ENCODE data around the gene FAM181A.
A peak's percentile ranks its signal among the peaks of the same experiment; 100 is the strongest.

The FAM181A gene

GRCh38 chr14:93905623-93906022 lies 21.5 kb upstream of the FAM181A start:
- DNase-seq = no peak

DNA sequence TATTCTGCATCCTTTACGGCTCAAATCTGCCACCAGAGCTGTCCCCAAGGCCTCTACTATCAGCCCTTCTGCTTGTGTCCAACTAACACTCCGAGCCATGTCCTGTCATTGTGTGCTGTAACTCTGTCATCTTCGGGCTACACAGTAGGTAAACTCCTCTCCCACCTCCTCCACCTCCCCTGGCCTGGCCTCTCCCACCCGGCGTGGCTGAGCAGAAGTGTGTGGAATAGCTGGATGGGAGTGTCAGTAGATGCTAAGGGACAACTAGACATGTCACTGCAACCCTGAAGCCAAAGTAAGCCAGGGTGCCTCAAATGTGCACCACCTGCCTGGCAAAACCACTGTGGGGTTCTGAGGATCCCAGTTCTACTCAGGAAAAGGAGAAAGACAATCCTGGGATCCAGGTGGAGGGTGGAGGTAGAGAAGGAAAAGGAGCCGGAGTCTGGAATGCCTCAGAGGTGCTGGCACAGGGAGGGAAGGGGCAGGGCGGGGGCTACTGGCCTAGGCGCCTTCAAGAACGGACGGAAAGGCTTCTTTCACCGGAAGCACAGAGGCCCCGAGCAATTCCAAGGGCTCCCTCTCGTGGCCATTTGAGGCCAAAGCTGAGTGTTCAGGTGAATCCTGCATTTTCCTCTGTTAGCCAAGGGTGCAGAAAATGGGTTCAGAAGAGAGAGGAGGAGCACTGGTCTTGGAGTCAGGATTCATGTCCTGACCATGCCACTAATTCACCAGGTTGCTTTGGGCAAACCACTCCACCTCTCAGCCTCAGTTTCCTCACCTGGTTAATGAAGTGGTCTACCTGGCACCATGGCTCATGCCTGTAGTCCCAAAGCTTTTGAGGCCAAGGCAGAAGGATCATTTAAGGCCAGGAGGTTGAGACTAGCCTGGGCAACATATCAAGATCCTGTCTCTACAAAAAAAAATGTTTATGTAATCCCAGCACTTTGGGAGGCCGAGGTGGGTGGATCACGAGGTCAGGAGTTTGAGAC lies 20.5 kb upstream of the FAM181A start:
- peak; percentile 75 for DNase-seq

DNA sequence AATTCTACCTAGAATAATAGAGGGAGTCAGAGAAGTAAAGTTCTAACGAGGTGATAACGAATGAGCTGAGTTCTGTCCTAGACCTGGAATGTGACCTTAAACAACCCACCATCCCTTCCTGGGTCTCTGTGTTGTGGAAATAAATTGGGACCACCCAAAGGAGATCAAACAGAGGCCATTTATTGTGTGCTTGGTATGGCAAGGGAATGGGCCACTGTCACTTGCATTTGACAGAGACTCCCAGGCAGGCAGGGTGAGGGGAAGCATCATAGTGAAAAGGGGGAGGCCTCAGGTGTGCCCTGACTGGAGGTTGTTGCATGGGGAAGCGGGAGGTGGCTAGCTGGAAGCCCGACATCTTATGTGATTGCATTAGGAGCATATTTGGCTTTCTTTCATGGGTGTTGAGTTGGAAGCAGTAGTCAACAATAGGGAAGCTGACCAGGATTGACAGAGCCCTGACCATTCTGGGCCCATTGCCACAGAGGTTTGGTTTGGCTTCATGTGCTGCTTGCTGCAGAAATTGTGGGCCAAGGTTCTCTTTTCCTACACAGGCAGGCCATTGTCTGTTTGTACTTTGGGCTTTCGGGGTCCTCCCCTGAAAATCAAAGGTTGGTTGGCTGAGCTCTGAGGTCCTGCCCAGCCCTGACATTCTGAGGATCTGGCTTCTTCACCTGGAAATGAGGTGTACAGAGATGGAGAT lies 17.6 kb upstream of the FAM181A start:
- DNase-seq = no peak

DNA sequence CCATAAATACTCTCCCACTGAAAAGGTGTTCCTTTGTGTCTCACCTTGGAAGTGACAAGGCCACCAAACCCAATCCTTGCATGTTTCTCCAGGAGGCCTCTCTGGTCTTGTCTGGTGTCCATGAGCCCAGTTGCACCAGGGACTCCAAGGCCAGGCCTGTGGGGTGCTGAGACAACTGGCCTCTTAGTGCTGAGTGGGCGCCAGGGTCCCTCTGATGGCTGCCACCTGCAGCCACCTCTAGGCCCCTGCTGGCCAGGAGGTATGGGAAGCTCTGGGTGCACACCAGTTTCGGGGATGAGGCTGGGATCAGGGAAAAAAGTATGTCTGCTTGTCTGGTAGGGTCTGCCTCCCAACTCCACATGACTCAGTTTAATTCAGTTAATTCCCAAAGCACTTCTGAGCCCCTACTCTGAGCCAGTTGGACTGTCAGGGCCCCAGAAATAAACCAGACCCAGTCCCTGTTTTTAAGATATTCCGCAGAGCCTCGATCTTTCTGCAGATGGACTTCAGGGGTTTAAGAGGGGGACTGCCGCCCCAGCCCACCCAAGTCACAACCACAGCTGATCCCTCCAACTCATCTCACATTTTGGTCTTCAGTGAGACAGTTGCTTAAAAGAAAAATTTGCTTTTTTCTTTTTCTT lies 15.0 kb upstream of the FAM181A start:
- no peak for DNase-seq

DNA sequence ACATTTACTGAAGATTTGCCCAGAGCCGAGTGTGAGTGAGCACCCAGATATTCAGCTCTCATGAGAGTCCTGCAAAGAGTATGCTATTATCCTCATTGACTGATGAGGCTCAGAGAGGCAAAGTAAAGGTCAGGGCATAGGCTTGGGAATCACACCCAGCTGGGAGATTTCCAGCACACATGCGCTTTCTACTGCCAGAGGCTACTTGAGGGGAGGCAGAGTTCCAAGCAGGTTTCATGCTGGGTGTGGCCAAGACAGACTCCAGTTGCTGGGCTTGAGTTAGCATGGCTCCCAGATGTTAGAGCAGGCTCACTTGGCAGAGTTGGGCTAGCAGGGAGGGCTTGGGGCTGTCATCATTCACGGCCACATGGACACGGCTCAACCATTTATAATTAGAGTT lies 14.4 kb upstream of the FAM181A start:
- DNase-seq = no peak

GRCh38 chr14:93914278-93914677 lies 12.9 kb upstream of the FAM181A start:
- no peak for DNase-seq

- no peak for DNase-seq
These were observed 12.0 kb upstream of the FAM181A start for GRCh38 chr14:93915070-93915705.

- DNase-seq = no peak
These were observed 11.3 kb upstream of the FAM181A start for GRCh38 chr14:93915800-93916199.

DNA sequence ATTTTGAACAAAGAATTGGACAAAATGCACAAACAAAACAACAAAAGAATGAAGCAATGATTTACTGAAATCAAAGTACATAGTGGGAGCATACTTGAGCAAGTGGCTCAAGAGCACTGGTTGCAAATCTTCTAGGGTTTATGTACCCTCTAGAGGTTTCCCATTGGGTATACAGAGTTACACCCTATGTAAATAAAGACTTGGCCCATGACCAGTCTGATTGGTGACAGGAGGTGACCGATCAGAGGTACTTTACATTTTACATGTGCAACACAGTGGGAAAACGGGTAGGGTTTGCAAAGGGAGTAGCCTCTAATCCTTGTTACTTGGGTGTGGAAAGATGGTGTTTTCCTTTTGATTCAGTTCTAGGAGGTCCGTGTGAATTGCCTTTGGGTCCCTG lies 10.6 kb upstream of the FAM181A start:
- DNase-seq = no peak

GRCh38 chr14:93917141-93917540 lies 10.0 kb upstream of the FAM181A start:
- DNase-seq = no peak

GRCh38 chr14:93921001-93921806 lies 5.9 kb upstream of the FAM181A start:
- no peak for DNase-seq

GRCh38 chr14:93923626-93924025 lies 3.5 kb upstream of the FAM181A start:
- no peak for DNase-seq

DNA sequence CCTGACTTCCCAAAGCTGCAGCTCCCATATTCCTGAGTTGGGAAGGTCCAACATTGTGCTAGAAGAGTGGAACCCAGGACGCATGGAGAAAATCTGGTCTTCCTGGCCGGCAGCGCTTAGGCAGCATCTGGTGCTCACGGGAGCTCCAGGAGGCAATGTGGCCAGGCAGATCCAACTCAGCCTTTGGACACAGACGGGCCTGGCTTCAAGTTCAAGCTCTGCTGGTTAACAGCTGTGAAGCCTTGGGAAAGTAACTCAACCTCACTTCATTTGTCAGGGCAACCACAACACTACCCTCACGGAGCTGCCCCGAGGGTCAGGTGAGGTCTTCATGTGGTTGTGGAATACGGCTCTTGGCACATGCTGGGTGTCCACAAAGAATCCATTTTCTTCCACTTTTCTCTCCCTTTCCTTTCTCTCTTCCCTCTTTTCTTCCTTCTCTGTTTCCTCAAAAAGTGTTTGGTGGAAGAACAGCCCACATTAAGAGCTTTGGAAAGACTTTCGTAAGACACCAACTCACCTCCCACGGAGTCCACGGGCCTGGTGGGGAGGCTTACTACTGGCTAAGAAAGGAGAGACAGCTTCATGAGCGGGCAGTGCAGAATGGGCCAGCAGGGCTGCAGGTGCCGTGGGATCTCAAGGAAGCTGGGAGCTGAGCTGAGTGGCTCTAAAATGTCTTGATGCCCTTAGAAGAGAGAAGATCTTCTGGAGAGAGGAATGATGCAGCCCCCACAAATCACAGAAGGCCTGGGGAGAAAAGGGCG lies 2.4 kb upstream of the FAM181A start:
- no peak for DNase-seq

- no peak for DNase-seq
These were observed 1.7 kb upstream of the FAM181A start for GRCh38 chr14:93925374-93925895.

- no peak for DNase-seq
These were observed 785 bp upstream of the FAM181A start for GRCh38 chr14:93926245-93926872.

- DNase-seq = no peak
These were observed 629 bp downstream of the FAM181A start for GRCh38 chr14:93927800-93928145.

GRCh38 chr14:93928184-93929047 lies 1.3 kb downstream of the FAM181A start:
- DNase-seq = no peak

- DNase-seq = no peak
These were observed 1.9 kb downstream of the FAM181A start for GRCh38 chr14:93929048-93929535.

DNA sequence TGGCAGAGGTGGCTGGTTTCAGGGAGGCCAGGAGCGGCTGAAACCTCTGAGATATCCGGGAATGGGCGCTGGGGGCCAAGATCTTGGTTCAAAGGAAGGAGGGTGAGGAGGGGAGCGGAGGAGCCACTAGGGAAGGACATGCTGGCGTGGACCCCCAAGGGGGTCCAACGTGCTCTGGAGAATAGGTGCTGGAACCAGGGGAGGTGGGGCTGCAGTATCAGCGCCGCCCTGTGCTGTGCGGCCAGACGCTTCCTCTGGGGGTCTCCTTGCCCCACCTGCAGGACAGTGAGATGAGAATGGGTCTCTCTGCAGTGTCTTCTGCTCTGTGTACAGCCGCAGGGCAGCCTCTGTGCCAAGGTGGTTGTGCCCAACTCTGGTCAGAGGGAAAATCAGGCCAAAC lies 2.5 kb downstream of the FAM181A start:
- no peak for DNase-seq
